HG03575 (cell line): ENCODE results near the gene THRB.

Experiments used
- ATAC-seq: cut with Tn5 transposase; IDR thresholded peaks from one replicate; pipeline ENCODE4 v1.9.1; 2021; ENCODE audit not compliant: unreplicated experiment, insufficient number of reproducible peaks, low FRiP score; ENCODE audit errors: extremely low read depth

Gene THRB

GRCh38 chr3:24368605-24369004 is 126.0 kb downstream of the THRB start:
- ATAC-seq: no peak

GRCh38 chr3:24367664-24368264 is 126.9 kb downstream of the THRB start:
- no peak for ATAC-seq

GRCh38 chr3:24367216-24367615 is 127.4 kb downstream of the THRB start:
- no peak for ATAC-seq

GRCh38 chr3:24365168-24365567 is 129.5 kb downstream of the THRB start:
- ATAC-seq: no peak

- ATAC-seq: no peak
These were observed 130.3 kb downstream of the THRB start for GRCh38 chr3:24364359-24364758.

- ATAC-seq: no peak
These were observed 131.4 kb downstream of the THRB start for GRCh38 chr3:24363242-24363641.

GRCh38 chr3:24361623-24362022 is 133.0 kb downstream of the THRB start:
- no peak for ATAC-seq

GRCh38 chr3:24360957-24361356 is 133.7 kb downstream of the THRB start:
- ATAC-seq: no peak

- ATAC-seq: no peak
These were observed 134.8 kb downstream of the THRB start for GRCh38 chr3:24359645-24360462.

- no peak for ATAC-seq
These were observed 135.5 kb downstream of the THRB start for GRCh38 chr3:24359102-24359501.

- ATAC-seq: no peak
These were observed 137.0 kb downstream of the THRB start for GRCh38 chr3:24357635-24358034.

- ATAC-seq: no peak
These were observed 138.8 kb downstream of the THRB start for GRCh38 chr3:24355806-24356205.

- ATAC-seq: no peak
These were observed 140.4 kb downstream of the THRB start for GRCh38 chr3:24354230-24354629.

GRCh38 chr3:24352893-24353553 is 141.6 kb downstream of the THRB start:
- no peak for ATAC-seq

GRCh38 chr3:24351779-24352469 is 142.7 kb downstream of the THRB start:
- ATAC-seq: no peak

GRCh38 chr3:24349367-24350019 is 145.2 kb downstream of the THRB start:
- no peak for ATAC-seq

- ATAC-seq: no peak
These were observed 146.3 kb downstream of the THRB start for GRCh38 chr3:24348348-24348747.

- ATAC-seq: no peak
These were observed 149.7 kb downstream of the THRB start for GRCh38 chr3:24344784-24345439.
